ENCODE measurements around the gene ADD1. TPM values are rescaled to one million over a fixed set of nuclear protein-coding genes. Genes with fewer than 3 reads are reported as not detected.

The ADD1 gene
- total RNA-seq, 4 donors from 2014 or later, result 253 to 402 (median 311) TPM

DNA sequence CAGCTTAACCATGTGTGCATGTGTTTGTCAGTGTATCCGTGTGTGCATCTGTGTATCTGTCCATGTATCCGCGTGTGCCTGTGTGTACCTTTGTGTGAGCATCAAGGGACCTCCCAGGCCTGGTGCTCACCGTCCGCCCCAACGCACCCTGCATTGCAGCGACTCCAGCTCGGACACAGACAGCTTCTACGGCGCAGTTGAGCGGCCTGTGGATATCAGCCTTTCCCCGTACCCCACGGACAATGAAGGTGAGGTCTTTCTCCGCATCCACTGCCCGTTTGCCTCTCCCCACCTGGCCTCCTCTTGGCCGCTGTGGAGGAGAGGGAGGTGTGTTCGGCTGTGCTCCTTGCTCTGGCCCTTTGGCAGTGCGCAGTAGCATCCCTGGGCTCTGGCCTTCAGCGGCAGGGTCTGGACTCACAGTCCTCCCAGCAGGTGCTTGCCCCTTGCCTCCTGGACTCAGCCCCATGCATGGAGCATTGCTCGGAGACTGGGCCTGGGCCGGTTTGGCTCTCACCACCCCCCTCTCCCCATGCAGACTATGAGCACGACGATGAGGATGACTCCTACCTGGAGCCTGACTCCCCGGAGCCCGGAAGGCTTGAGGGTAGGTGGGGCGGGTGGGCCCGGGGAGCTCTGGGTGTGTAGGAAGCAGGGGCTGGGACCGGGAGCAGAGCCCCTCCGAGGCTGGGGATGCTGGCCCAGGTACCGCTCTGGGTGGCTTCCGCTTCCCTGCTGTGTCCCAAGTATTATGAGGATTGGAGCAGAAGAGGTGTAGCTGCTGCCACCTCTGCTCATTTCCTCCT is 16.4 kb upstream of the ADD1 start:
- Histone ChIP-seq H3K27me3 (no peaks in the 10 kb centered on the region), H3K4me1 (peaks cover 0 to 8% (median 6%) of the 10 kb centered on the region in 4 donors), H3K4me3 (no peak overlapping the region), H3K36me3 (peaks cover 17 to 95% (median 92%) of the 10 kb centered on the region in 4 donors), H3K9me3 (no peaks in the 10 kb centered on the region), H3K27ac (replicated peaks in 1 of 4) (no peak overlapping the region)
- intact Hi-C loops (cut with DNase I), result no loop called here
- DNase-seq (ENCODE audit: extremely low spot score), result no peak
- 94% methylated on average over 28 of the region's 31 CpGs for WGBS
- TF ChIP-seq, protein P1, sequence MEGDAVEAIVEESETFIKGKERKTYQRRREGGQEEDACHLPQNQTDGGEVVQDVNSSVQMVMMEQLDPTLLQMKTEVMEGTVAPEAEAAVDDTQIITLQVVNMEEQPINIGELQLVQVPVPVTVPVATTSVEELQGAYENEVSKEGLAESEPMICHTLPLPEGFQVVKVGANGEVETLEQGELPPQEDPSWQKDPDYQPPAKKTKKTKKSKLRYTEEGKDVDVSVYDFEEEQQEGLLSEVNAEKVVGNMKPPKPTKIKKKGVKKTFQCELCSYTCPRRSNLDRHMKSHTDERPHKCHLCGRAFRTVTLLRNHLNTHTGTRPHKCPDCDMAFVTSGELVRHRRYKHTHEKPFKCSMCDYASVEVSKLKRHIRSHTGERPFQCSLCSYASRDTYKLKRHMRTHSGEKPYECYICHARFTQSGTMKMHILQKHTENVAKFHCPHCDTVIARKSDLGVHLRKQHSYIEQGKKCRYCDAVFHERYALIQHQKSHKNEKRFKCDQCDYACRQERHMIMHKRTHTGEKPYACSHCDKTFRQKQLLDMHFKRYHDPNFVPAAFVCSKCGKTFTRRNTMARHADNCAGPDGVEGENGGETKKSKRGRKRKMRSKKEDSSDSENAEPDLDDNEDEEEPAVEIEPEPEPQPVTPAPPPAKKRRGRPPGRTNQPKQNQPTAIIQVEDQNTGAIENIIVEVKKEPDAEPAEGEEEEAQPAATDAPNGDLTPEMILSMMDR (IDR thresholded peaks at IDR 0.05), result no peak
- TF ChIP-seq POLR2AphosphoS5 (IDR thresholded peaks at IDR 0.05) (no peak), EP300 (IDR thresholded peaks at IDR 0.05) (no peak), POLR2A (IDR thresholded peaks at IDR 0.05; ENCODE audit: low read depth) (no peak)

DNA sequence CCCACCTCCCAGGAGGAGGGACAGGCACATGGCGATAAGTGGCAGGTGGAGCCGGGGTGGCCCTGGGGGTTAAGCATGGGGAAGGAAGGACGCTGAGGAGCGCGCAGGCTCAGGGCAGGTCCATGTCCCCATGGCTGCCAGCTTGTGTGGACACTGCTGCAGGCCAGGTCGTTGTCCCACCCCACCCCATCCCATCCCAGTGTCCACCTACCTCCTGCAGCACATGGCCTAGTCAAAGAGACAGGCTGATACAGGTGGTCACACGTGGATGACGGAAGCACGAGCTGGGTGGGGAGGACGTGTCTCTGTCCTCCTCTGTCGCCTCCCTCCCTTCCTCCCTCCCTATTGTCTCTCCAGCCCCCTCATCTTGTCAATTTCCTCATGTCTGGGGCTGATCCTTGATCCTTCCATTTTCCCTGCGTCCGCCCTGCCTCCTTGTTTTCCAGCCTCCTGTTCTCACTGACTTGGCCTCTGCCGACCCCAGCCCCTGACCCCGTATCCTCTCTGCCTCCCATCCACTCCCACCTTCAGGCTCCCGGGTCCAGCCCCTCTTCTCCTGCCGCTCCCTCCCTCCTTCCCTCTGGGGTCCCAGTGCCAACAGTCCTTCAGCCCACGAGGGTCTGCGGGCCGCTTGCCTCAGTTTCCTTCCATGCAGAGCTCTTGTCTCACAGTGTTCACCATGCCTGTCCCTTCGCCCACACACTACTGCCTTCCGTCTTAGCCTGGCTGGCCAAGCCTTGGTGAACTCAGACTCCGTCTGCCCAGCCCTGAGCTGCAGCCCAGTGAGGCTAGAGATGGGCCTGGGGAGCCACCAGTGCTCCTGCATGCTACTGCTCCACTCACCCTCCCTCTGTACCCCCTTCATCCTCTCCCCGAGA is 15.5 kb upstream of the ADD1 start:
- Histone ChIP-seq H3K4me1 (peaks cover 0 to 8% (median 6%) of the 10 kb centered on the region in 4 donors), H3K27me3 (no peaks in the 10 kb centered on the region), H3K9me3 (no peaks in the 10 kb centered on the region), H3K27ac (replicated peaks in 1 of 4) (no peak overlapping the region), H3K36me3 (peaks cover 18 to 95% (median 92%) of the 10 kb centered on the region in 4 donors), H3K4me3 (no peak overlapping the region)
- no peak for TF ChIP-seq POLR2A (IDR thresholded peaks at IDR 0.05; ENCODE audit: low read depth)
- TF ChIP-seq POLR2AphosphoS5 (IDR thresholded peaks at IDR 0.05), result no peak
- no peak for TF ChIP-seq EP300 (IDR thresholded peaks at IDR 0.05)
- TF ChIP-seq, protein P1 (IDR thresholded peaks at IDR 0.05), result no peak
- DNase-seq (ENCODE audit: extremely low spot score), result no peak
- intact Hi-C loops (cut with DNase I), result no loop called here
- 91% methylated on average over 24 of the region's 24 CpGs for WGBS

DNA sequence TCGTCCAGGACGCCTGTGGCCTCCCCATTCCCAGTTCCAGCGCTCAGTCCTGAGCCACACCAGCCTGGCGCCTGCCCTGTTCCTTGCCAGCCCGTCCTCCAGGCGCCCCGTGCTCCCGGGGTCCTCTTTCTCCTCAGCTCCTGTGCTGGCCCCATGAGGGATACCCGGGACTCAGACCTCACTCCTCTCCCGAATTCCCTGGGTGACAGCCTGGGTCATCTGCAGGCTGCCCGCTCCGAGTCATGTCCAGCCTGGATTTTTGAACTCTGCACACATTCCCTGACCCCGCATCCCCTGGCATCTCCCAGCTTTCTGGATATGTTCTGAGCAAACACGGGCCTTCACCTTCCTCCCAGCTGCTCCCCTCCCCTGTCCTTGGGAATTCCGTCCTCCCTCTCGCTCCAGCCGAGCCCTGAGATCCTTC is 14.9 kb upstream of the ADD1 start:
- intact Hi-C loops (cut with DNase I), result no loop called here

DNA sequence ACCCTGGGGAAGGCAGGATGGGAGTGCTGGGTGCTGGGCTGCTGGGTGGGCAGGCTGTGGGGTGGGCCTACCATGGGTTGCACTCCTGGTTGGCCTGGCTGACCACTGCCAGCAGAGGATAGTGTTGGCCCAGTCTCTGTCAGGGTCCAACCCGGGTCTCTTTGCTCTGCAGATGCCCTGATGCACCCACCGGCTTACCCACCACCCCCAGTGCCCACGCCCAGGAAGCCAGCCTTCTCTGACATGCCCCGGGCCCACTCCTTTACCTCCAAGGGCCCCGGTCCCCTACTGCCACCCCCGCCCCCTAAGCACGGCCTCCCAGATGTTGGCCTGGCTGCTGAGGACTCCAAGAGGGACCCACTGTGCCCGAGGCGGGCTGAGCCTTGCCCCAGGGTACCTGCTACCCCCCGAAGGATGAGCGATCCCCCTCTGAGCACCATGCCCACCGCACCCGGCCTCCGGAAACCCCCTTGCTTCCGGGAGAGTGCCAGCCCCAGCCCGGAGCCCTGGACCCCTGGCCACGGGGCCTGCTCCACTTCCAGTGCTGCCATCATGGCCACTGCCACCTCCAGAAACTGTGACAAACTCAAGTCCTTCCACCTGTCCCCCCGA is 14.2 kb upstream of the ADD1 start:
- intact Hi-C loops (cut with DNase I), result no loop called here
- no peaks in the 10 kb centered on the region for H3K27me3 ChIP-seq
- no peaks in the 10 kb centered on the region for H3K9me3 ChIP-seq
- peaks cover 14 to 95% (median 90%) of the 10 kb centered on the region in 4 donors for H3K36me3 ChIP-seq
- DNase-seq (ENCODE audit: extremely low spot score), result no peak
- peaks cover 0 to 8% (median 6%) of the 10 kb centered on the region in 4 donors for H3K4me1 ChIP-seq
- H3K4me3 ChIP-seq, result no peak overlapping the region
- TF ChIP-seq EP300 (IDR thresholded peaks at IDR 0.05), result no peak
- no peak for TF ChIP-seq POLR2AphosphoS5 (IDR thresholded peaks at IDR 0.05)
- TF ChIP-seq, protein P1 (IDR thresholded peaks at IDR 0.05), result no peak
- no peak for TF ChIP-seq POLR2A (IDR thresholded peaks at IDR 0.05; ENCODE audit: low read depth)
- 90% methylated on average over 6 of the region's 18 CpGs for WGBS
- H3K27ac ChIP-seq (replicated peaks in 1 of 4), result no peak overlapping the region

More for the DNA sequence above, 14.9 kb upstream of the ADD1 start:
- no peak for DNase-seq (ENCODE audit: extremely low spot score)
- Histone ChIP-seq H3K9me3 (no peaks in the 10 kb centered on the region), H3K4me1 (peaks cover 0 to 8% (median 6%) of the 10 kb centered on the region in 4 donors), H3K27ac (replicated peaks in 1 of 4) (no peak overlapping the region), H3K27me3 (no peaks in the 10 kb centered on the region), H3K4me3 (no peak overlapping the region), H3K36me3 (peaks cover 18 to 95% (median 92%) of the 10 kb centered on the region in 4 donors)
- 92% methylated on average over 17 of the region's 17 CpGs for WGBS
- TF ChIP-seq POLR2AphosphoS5 (IDR thresholded peaks at IDR 0.05), result no peak
- TF ChIP-seq EP300 (IDR thresholded peaks at IDR 0.05), result no peak
- TF ChIP-seq, protein P1 (IDR thresholded peaks at IDR 0.05), result no peak
- no peak for TF ChIP-seq POLR2A (IDR thresholded peaks at IDR 0.05; ENCODE audit: low read depth)
